HFFc6 (cell line): ENCODE measurements around the gene SLC25A11. TPM values are rescaled to one million over a fixed set of nuclear protein-coding genes. Genes with fewer than 3 reads are reported as not detected.

Source experiments
- DNase-seq: peaks from one replicate; pipeline ENCODE4 v3.0.0-alpha.2; 2018
- H3K27ac Mint-ChIP-seq: 2 replicates; pipeline ENCODE4 v1.8.0; 2020; ENCODE audit warnings: mild to moderate bottlenecking, mixed read lengths
- H3K27me3 Mint-ChIP-seq: 2 replicates; pipeline ENCODE4 v1.8.0; 2021; ENCODE audit warnings: mild to moderate bottlenecking, moderate library complexity, mixed read lengths; ENCODE audit not compliant: insufficient read depth
- H3K36me3 Mint-ChIP-seq: 2 replicates; pipeline ENCODE4 v1.8.0; 2021; ENCODE audit warnings: low read depth, mixed read lengths
- H3K4me1 Mint-ChIP-seq: 2 replicates; pipeline ENCODE4 v1.8.0; 2020; ENCODE audit warnings: low read depth, mixed read lengths
- H3K4me3 Mint-ChIP-seq: 2 replicates; pipeline ENCODE4 v1.8.0; 2020; ENCODE audit warnings: mild to moderate bottlenecking, moderate library complexity, mixed read lengths
- H3K9me3 Mint-ChIP-seq: 2 replicates; pipeline ENCODE4 v1.8.0; 2020; ENCODE audit warnings: mild to moderate bottlenecking, mixed read lengths
- CTCF ChIP-seq: fragments of 200-600 bp; sonication (generic); IDR thresholded peaks from 2 replicates; pipeline ENCODE4 v1.5.0; 2021; ENCODE audit warnings: antibody characterized with exemption, mild to moderate bottlenecking
- total RNA-seq, 6 experiments: library from RNA; stranded (reverse); fragmentation: NEBNext Ultra II Directional; extraction: Animal tissue kit (Norgen Biotek cat#: 25700); gene quantifications; 2 replicates in 1 of 6; 3 replicates in 5 of 6; pipeline ENCODE4 v1.2.3, GENCODE V29; 2021

Gene SLC25A11
- total RNA-seq, 6 experiments from 2014 or later: 61.9 to 78.6 (median 64.4) TPM

GRCh38 chr17:4955091-4955490 lies 15.2 kb upstream of the SLC25A11 start:
- no peaks in the 10 kb centered on the region for H3K9me3 Mint-ChIP-seq
- peaks cover 5% of the 10 kb centered on the region for H3K27me3 Mint-ChIP-seq
- no peak for TF ChIP-seq CTCF
- no peak overlapping the region for H3K27ac Mint-ChIP-seq
- H3K4me1 Mint-ChIP-seq: peaks cover 37% of the 10 kb centered on the region
- no peak overlapping the region for H3K4me3 Mint-ChIP-seq
- no peak for DNase-seq
- H3K36me3 Mint-ChIP-seq: peaks cover 23% of the 10 kb centered on the region; the same call in 1 of the 2 replicates

GRCh38 chr17:4953451-4953961 lies 13.7 kb upstream of the SLC25A11 start:
- peak; percentile 76 for DNase-seq
- Mint-ChIP-seq H3K4me1 (peaks cover 40% of the 10 kb centered on the region), H3K36me3 (peaks cover 12% of the 10 kb centered on the region; the same call in 1 of the 2 replicates), H3K4me3 (peak overlapping the region; percentile 3), H3K27me3 (peaks cover 5% of the 10 kb centered on the region), H3K9me3 (no peaks in the 10 kb centered on the region), H3K27ac (peak overlapping the region; percentile 86)
- TF ChIP-seq CTCF: no peak

- H3K4me1 Mint-ChIP-seq: peaks cover 44% of the 10 kb centered on the region
- H3K27ac Mint-ChIP-seq: peak overlapping the region; percentile 90
- TF ChIP-seq CTCF: no peak
- peaks cover 7% of the 10 kb centered on the region for H3K27me3 Mint-ChIP-seq
- peak overlapping the region; percentile 80; the same call in 1 of the 2 replicates for H3K4me3 Mint-ChIP-seq
- DNase-seq: no peak
- no peaks in the 10 kb centered on the region for H3K9me3 Mint-ChIP-seq
- peaks cover 20% of the 10 kb centered on the region for H3K36me3 Mint-ChIP-seq
Observed at GRCh38 chr17:4951486-4951885, 11.6 kb upstream of the SLC25A11 start.

GRCh38 chr17:4950746-4951204 lies 10.9 kb upstream of the SLC25A11 start, which contains the start of gene ENO3:
Gene ENO3 (plus strand): TSS chr17:4951119. CDS start chr17:4951830, 711 bp downstream.
- Mint-ChIP-seq H3K4me1 (peaks cover 51% of the 10 kb centered on the region), H3K9me3 (no peaks in the 10 kb centered on the region), H3K36me3 (peaks cover 20% of the 10 kb centered on the region), H3K27ac (peak within 1 kb of the TSS; percentile 90), H3K4me3 (peak within 1 kb of the TSS; percentile 80), H3K27me3 (peaks cover 10% of the 10 kb centered on the region)
- no peak for DNase-seq
- TF ChIP-seq CTCF: no peak

GRCh38 chr17:4950075-4950745 lies 10.4 kb upstream of the SLC25A11 start:
- Mint-ChIP-seq H3K36me3 (peaks cover 25% of the 10 kb centered on the region), H3K27ac (peak overlapping the region; percentile 90), H3K27me3 (peaks cover 12% of the 10 kb centered on the region), H3K9me3 (no peaks in the 10 kb centered on the region), H3K4me3 (peak overlapping the region; percentile 80), H3K4me1 (peaks cover 56% of the 10 kb centered on the region)
- TF ChIP-seq CTCF: no peak
- no peak for DNase-seq
